Activated CD4-positive, CD25-positive, alpha-beta regulatory T cell treated with anti-CD3 and anti-CD28 coated beads, Interleukin-2, amount 50 U/mL, for 16 hours (primary cell): ENCODE results near the gene TOM1L2.
"Not testable (repeated sequence)": the region's sequence is repeated elsewhere in the genome, so short reads cannot be mapped to it uniquely, and the experiment has no call there.

Experiments used
- DNase-seq: peaks from one replicate; pipeline ENCODE4 v3.0.0-alpha.2; 2020; ENCODE audit warnings: low read depth, low spot score

The TOM1L2 gene

DNA sequence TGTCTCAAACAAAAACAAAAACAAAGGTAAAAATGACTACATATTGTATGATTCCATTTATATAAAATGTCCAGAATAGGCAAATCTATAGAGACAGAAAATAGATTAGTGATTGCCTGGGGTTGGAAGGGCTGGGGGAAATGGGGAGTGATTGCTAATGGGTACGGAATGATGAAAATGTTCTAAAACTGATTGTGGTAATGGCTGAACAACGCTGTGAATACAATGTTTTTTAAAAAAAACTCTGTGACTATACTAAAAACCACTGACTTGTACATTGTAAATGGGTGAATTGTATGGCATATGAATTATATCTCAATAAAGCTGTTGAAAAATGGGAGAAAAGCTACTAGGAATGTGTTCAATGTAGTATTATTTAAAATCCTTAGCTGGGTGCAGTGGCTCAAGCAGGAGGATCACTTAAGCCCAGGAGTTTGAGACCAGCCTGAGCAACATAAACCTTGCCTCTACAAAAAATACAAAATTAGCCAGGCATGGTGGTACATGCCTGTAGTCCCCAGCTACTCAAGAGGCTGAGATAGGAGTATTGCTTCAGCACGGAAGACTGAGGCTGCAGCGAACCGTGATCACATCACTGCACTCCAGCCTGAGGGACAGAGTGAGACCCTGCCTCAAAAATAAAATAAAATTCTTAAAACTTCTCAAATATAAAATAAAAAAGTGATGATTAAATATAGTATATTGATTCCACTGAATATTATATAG, 47.9 kb downstream of the TOM1L2 start:
- DNase-seq, result no peak

DNA sequence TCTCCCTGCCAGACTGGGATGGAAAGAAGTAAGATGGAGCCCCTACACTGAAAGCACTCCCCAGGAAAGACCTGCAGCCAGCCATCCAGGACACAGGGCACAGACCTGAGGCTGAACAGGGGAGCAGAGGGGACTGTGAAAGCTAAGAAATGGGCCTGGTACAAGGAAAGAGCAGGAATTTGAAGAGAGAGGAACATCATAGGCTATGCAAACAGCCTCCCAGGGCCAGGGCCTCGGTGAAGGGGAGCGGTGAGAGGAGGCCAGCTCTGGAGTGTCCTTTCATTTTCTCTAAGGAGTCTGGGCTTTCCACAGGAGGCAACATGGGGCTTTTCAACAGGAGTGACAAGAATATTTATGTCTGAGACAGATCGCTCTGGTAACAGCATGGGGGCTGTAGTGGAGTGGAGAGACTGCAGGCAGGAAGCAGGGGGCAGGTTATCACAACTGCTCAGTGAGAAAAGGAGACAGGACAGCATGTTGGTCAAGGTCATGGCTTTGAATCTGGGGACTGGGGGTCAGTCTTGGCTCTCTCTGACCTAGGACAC, 50.1 kb downstream of the TOM1L2 start:
- DNase-seq, result no peak

DNA sequence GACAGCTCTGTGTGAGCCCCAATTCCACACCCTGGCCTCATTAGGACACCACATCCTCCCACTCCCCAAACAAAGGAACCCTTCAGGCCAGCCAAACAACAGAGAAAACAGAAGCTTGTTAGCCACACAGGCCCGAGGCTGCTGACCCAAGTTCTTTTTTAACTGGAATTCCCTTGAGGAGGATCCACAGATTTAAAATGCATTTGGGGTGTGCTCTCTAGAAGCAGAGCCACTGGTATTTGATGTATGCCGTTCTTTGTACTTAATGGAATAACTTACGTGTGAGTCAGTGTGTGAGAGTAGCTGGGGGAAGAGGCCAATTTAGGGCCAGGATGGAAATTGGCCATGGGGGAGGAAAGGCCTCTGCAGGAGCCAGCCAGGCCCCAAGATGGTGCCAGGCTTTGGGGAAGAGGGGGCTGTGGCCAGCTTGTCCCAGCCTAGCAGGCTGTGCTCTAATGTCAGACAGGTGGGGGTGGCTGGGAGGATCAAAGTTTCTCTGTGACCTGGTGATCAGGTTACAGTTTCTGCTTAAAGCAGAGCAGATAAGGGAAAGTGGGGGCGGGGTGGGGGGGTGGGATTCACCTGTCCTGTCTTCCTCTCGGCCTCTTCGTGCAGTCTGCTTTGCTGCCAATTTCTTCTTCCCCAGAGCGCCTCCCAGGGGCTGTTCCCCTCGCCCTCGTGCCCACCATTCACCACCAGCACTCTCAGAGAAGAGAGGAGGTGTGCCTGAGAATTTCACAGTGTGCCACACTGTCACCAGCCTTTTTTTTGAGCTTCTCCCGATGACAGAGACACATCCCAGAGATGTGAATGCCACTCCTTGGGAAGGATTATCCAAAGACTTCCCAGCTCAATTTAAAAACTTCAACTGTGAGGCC, 50.8 kb downstream of the TOM1L2 start:
- no peak for DNase-seq

DNA sequence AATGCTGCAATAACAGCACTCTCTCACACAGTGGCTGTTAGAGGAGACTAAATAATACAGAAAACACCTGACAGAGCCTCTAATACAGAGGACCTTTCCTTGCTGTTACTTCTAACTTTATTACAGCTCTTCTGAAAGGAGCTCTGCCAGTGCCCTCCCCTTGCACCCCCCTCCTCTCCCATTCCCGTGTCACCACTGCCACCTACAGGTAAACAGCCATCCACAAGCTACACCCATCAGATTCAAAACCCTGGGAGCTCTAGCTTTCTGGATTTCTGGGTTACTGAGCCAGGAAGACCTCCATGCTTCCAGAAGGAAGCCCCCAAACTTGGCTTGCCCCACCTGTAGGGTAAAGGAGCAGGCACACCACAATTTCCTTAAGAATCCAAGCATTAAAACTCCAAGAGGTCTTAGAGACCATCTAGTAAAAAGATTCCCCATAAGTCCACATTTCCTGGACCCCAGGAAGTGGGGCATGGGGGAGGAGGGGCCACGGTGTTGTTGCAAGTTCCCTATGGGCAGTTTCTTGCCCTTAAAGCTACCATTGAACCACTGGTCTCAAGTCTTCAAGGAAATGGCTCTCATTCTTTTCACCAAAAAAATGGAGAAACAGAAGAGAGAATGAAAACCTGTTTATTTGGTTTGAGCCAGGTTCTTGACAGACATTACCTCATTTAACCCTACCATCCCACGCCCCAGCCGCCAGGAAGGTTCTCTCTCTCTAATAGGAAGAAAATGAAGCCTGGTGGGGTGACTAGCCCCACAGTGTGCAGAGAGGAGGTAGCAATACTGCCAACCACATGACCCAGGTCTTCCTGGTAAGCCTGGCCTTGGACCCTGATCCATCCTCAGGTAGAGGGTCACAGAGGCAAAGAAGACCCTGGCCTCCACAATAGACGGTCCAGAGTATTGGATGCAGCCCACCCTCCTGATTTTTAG, 52.8 kb downstream of the TOM1L2 start:
- peak; percentile 30 for DNase-seq

DNA sequence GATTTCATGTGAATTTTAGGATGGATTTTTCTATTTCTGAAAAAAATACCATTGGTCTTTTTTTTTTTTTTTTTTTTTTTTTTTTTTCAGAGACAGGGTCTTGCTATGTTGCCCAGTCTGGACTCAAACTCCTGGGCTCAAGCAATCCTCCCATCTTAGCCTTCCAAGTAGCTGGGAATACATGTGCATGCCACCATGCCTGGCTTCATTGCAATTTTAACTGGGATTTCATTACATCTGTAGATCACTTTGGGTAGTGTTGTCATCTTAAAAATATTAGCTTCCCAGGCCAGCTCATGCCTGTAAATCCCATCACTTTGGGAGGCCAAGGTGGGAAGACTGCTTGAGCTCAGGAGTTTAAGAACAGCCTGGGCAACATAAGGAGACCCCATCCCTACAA, 54.8 kb downstream of the TOM1L2 start:
- DNase-seq, result no peak

DNA sequence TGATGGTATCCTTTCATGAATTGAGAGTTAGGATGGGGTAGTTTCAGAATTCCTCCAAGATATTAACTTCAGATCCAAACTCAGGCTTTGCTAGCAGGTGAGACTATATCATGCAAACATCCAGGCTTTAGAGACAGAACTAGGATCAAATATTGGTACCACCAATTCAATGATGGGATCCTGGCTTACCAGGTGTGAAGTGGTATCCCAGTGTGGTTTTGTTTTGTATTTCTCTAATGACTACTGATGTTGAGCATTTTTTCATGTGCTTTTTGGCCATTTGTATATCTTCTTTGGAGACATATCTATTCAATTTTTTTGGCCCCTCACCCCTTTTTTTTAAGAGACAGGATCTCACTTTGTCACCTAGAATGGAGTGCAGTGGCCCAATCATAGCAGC, 57.0 kb downstream of the TOM1L2 start:
- DNase-seq, result no peak

DNA sequence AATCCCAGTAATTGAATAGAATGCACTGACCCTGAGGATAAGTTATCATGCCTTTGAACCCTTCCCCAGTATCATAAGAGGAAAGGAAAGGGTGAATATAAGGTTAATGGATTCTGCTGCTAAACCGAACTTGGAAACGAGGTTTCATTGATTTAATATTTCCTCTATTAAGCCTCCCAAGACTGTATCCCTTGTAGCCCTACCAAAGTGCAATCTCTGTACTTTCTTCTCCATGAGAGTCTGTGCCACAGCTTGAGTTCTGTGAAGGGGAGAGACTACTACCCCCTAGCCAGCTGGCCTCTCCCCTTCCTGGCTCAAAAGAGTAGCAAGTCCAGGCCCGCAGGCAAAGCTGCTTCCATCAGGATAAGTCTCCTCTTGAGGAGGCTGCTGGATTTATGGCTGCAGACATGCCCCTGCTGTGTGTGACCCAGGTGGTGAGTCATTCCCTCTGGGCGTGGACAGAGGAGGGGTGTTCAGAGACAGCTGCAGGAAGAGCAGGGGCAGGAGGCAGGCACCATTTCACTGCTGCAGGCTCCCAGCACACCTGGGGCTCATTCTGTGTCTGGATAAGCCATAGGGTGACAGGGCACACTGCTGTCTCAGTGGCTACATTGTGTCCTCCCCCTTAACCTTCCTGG, 58.4 kb downstream of the TOM1L2 start:
- DNase-seq, result no peak

DNA sequence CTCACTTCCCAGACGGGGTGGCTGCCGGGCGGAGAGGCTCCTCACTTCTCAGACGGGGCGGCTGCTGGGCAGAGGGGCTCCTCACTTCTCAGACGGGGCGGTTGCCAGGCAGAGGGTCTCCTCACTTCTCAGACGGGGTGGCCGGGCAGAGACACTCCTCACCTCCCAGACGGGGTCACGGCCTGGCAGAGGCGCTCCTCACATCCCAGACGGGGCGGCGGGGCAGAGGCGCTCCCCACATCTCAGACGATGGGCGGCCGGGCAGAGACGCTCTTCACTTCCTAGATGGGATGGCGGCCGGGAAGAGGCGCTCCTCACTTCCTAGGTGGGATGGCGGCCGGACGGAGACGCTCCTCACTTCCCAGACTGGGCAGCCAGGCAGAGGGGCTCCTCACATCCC, 59.9 kb downstream of the TOM1L2 start:
- not testable (repeated sequence) for DNase-seq

DNA sequence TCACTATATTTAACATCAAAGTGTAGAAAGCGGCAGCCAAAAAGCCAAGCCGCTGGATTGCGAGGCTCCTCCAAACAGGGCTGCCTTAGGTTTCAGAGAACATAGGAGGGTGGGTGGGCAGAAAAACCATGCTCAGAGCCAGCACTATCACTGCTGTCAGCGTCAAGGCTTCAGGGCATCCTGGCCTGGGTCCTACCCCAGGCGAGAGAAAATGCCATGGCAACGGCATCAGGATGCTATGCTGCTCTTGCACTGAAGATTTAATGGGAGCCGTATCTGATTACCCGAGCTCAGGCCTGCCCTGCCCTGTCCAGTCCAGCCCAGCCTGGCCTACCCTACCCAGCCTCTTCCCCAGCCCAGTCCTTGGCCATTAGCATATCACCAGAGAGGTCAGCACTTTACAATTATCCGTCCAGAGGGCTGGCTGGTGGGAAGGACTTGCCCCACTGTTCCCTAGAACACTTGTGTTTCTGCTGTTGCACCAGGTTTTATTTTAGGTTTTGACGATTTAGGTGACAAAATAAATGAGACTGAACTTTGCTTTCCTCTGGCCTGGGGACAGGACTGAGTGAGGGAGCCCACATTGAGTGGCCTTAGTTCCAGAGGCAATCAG, 61.1 kb downstream of the TOM1L2 start:
- no peak for DNase-seq

DNA sequence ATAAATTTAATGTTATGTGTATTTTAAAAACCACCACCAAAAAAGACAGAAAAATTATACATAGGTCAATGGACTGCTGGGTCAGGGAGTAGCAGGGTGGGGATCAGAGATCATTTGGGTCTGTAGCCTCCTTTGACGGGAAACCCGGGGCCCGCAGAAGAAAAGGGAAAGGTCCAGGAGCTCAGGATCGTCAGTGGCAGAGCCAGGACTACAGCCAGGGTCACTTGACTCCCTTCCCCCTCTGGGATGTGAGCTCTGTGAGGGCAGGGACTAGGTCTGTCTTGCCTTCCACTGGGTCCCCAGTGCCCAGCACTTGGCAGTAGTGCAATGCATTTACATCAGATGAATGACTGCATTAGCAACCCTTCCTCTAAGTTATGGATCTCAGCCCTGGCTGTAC, 62.1 kb downstream of the TOM1L2 start:
- no peak for DNase-seq

DNA sequence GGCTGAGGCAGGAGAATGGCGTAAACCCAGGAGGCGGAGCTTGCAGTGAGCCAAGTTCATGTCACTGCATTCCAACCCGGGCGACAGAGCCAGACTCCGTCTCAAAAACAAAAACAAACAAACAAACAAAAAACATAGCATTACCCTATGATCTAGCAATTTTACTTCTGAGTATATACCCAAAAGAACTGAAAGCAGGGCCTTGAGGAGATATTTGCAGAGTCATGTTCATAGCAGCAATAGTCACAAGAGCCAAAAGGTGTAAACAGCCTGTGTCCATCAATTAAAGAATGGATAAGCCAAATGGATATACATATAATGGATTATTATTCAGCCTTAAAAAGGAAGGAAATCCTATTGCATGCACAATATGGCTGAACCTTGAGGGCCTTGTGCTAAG, 63.1 kb downstream of the TOM1L2 start:
- DNase-seq, result no peak

DNA sequence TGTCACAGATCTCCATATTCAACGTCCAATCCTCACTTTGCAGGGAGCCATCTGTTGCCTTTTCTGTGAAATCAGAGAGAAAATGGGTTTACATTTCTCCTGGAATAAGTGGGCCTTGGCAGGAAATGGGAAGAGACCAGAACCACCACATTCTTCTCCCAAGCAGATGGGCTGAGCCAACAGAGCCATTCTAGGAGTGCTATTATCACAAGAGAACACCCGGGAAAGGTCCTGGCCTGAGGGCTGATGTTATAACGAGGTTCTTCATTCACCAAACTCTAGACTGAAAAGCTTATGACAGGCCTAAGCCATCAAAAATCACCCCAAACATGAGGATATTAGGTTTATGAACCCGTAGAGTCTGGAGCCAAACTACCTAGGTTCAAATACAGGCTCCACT, 64.7 kb downstream of the TOM1L2 start:
- DNase-seq, result no peak

DNA sequence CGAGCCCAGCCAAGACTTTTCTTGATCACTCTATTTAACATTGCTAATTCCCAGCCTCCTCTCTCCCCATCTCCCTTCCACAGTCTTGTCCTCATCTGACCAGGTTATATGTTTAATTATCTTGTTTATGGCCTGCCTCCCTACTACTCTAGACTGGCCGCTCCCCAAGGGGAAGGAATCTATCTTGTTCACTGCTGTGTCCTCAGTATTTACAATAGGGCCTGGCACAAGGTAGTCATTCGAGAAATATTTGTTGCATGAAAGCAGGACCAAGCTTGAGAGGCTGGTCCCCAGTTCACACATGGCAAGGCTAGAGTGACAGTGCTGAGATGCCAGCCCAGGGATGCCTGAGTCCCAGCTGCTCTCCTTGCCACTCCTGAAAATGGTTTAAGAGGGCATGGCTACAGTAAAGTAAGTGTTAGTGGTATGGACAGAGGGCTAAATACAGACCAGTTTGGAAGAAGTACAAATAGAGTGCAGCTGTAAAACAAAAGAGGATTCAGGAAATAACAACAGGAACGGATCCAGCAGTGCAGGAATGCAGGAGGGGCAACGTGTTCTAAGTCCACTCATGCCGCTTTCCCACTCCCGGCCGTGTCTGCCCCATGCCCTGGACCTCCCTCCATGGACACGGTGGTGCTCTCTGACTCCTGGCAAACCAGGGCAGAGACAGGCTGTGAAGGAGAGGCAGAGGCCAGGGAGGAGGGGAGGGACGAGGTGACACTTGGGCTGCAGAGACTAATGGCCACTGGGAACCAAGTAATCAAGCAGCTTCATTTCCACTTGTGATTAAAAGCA, 65.6 kb downstream of the TOM1L2 start:
- no peak for DNase-seq

DNA sequence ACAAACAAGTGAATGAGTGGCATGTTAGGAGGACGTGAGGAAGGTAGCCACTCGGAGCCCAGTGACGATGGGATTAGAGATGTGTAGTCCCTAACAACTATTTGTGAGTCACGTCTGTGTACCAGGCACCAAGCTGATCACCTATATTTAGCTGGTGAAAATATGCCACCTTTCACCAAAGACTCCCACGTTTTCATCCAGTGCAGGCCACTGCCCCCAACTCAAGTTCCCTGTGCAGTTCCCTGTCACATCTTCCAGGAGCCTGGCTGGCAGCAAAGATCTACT, 67.2 kb downstream of the TOM1L2 start:
- no peak for DNase-seq

DNA sequence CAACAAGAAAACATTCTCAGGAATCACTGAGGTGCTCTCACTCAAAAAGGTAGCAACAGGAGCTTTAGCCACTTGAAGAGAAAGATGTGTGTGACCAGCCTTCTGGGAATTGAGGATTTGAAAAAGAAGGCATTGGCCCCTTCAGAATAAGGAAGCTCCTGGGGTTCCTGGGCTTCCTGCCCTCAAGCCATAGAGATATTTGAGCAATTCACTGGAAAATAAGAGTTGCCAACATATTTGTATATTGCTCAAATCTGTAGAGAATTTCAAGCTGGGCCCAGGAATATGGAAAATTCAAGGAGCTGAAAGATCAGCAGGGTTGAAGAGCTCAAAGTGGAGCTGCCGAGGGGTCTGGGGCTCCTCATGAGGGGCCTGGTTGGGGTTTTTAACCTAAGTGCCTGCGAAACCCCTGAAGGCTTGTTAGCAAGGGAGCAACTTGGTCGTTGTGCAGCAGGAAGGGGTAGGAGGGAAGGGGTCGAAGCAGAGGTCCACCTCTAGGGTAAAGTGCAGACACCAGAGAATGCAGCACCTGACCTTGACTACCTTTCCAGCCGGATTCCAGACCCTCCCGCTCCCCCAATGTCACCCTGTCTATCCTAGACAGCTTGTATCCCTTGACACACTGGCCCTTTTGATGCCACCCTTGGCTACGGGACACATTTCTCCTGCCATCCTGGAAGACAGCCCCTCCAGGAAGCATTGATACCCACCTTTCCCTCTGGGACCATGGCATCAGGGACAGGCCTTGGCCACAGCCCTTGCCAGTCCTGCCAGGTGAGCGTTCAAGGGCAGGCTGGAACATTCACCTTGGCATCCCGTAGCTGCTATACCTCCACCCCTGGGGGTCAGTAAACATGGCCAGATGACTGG, 67.8 kb downstream of the TOM1L2 start:
- no peak for DNase-seq

DNA sequence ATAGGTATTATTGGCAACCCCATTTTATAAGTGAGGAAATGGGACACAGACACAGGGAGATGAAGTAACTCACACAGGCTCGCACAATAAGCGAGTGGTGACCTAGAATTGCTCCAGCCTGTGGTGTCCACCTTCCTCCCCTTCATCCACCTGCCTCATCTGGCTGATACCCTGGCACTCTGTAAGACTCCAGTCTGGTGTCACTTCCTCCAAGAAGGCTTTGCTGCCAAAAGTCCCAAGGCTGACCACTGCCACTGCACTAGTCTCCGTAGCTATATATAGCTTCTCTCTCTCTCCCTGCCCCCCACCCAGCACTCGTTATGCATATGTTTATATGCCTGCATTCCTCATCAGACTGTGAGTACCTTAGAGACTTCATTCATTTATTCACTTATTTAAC, 69.3 kb downstream of the TOM1L2 start:
- no peak for DNase-seq

DNA sequence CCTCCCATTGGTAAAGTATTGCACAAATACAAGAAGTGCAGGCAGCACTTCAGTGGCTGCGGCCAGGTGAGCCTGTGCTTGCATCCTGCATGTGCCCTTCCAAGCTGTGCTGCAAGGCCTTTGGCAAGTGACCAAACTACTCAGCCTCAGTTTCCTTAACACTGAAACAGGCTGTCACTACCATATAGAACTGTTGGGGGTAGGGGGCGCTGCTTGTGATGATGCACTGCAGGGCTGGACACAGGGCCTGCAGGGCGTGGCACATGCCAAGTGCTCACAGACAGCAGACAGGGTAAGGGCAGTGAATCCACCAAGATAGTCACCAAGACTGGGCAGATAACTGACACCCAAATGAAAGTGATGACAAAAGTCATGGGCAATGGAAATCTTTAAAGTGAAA, 69.8 kb downstream of the TOM1L2 start:
- DNase-seq, result no peak

DNA sequence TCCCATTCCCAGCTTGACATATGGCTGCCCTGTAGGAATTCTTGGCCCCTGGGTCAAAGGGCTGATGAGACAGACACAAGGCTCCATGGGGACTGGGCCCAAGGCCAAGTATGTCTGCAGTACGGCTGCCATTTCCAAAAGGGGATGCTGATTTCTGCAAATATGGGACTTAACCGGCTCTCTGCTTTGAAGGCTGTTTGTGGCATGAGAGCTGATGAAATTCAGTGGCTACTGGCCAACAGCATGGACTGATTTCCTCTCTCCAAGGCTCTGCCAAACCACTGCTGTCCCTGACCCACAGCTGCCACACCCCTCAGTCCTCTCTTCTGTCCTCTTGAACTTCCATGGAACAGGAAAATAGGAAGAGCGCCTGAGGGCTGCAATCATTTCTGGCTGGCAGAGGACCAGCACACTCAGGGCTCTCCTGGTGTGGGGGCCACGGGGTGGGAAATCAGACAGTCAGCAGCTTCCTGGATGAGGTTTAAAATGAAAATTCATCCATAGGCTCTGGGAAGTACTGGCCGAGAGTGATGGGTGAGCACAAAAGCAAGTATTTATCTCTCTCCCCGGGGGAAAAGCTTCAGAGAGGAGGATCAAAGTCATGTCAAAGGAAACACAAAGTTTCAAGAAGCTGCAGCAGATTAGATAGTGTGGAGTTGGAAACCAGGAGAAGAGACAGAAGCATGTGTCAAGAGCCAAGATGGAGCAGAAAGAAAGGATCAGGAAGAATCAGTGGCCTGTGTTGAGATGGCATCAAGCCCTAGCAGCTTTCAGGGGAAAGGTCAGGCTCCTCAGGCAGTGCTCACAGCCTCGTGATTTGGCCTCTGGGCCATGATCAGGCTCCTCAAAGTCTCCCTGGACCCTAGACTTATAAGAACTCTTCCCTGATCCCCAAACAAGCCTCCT, 71.3 kb downstream of the TOM1L2 start:
- DNase-seq, result no peak
